ENCODE measurements around the gene TLNRD1.

The TLNRD1 gene

GRCh38 chr15:81040757-81041156 is 40.0 kb downstream of the TLNRD1 start:
- no peak overlapping the region for H3K4me3 ChIP-seq (ENCODE audit: low read depth, low read length)
- no peak for TF ChIP-seq CTCF (IDR thresholded peaks at IDR 0.05; ENCODE audit: low read depth, low read length)
- DNase-seq (ENCODE audit: low read depth, low spot score), result no peak
- in situ Hi-C loops (cut with HindIII; ENCODE audit: low sequenced_read_pairs), result no loop called here

- in situ Hi-C loops (cut with HindIII; ENCODE audit: low sequenced_read_pairs), result no loop called here
- DNase-seq (ENCODE audit: low read depth, low spot score), result no peak
- no peak overlapping the region for H3K4me3 ChIP-seq (ENCODE audit: low read depth, low read length)
- no peak for TF ChIP-seq CTCF (IDR thresholded peaks at IDR 0.05; ENCODE audit: low read depth, low read length)
These were observed 42.7 kb downstream of the TLNRD1 start for GRCh38 chr15:81043281-81043934.

GRCh38 chr15:81043935-81044575 is 43.3 kb downstream of the TLNRD1 start:
- in situ Hi-C loops (cut with HindIII; ENCODE audit: low sequenced_read_pairs), result no loop called here
- no peak for DNase-seq (ENCODE audit: low read depth, low spot score)
- no peak for TF ChIP-seq CTCF (IDR thresholded peaks at IDR 0.05; ENCODE audit: low read depth, low read length)

GRCh38 chr15:81046290-81046689 is 45.6 kb downstream of the TLNRD1 start:
- in situ Hi-C loops (cut with HindIII; ENCODE audit: low sequenced_read_pairs), result no loop called here
- no peak overlapping the region for H3K4me3 ChIP-seq (ENCODE audit: low read depth, low read length)
- no peak for DNase-seq (ENCODE audit: low read depth, low spot score)

More at GRCh38 chr15:81043935-81044575, 43.3 kb downstream of the TLNRD1 start:
- H3K4me3 ChIP-seq (ENCODE audit: low read depth, low read length), result no peak overlapping the region

GRCh38 chr15:81047928-81048327 is 47.2 kb downstream of the TLNRD1 start:
- H3K4me3 ChIP-seq (ENCODE audit: low read depth, low read length), result no peak overlapping the region
- no peak for DNase-seq (ENCODE audit: low read depth, low spot score)
- TF ChIP-seq CTCF (IDR thresholded peaks at IDR 0.05; ENCODE audit: low read depth, low read length), result no peak
- in situ Hi-C loops (cut with HindIII; ENCODE audit: low sequenced_read_pairs), result no loop called here

More at GRCh38 chr15:81046290-81046689, 45.6 kb downstream of the TLNRD1 start:
- TF ChIP-seq CTCF (IDR thresholded peaks at IDR 0.05; ENCODE audit: low read depth, low read length), result no peak

GRCh38 chr15:81049835-81050234 is 49.1 kb downstream of the TLNRD1 start:
- H3K4me3 ChIP-seq (ENCODE audit: low read depth, low read length), result no peak overlapping the region
- in situ Hi-C loops (cut with HindIII; ENCODE audit: low sequenced_read_pairs), result no loop called here
- no peak for TF ChIP-seq CTCF (IDR thresholded peaks at IDR 0.05; ENCODE audit: low read depth, low read length)
- DNase-seq (ENCODE audit: low read depth, low spot score), result no peak
